K562 (cell line): ENCODE data around the gene CSTPP1.

Source experiments
- E4F1 ChIP-seq: fragments of 250-450 bp; sonication (Bioruptor Pico); IDR thresholded peaks from 2 replicates; pipeline ENCODE4 v1.5.0; 2021; ENCODE audit warnings: mild to moderate bottlenecking, borderline replicate concordance
- JUND ChIP-seq, 2 experiments: IDR thresholded peaks; 2 replicates in 1 of 2; 3 replicates in 1 of 2; pipeline ENCODE4 v1.6.1; 2011; ENCODE audit warnings: borderline replicate concordance in 2 of 2, low read depth in 2 of 2, low read length in 2 of 2, improper control_type of control experiment in 1 of 2, missing biosample characterization in 1 of 2, missing genetic modification characterization in 1 of 2, missing genetic modification reagents in 1 of 2
- KDM1A ChIP-seq, 2 experiments: fragments of 450-650 bp; IDR thresholded peaks; 2 replicates each; pipeline ENCODE4 v1.6.1; 2016; ENCODE audit warnings: mild to moderate bottlenecking in 2 of 2
- MTA3 ChIP-seq: fragments of 450-650 bp; formaldehyde crosslinking; IDR thresholded peaks from 2 replicates; pipeline ENCODE4 v1.6.1; 2017; ENCODE audit warnings: mild to moderate bottlenecking, borderline replicate concordance
- RBM22 ChIP-seq: fragments of 200-400 bp; formaldehyde crosslinking; IDR thresholded peaks from 2 replicates; pipeline ENCODE4 v1.6.1; 2018; ENCODE audit warnings: low read length, low read depth; ENCODE audit not compliant: poor library complexity, severe bottlenecking
- STAT5A ChIP-seq: IDR thresholded peaks from 2 replicates; pipeline ENCODE4 v1.6.1; 2012; ENCODE audit warnings: low read length, inconsistent platforms, borderline replicate concordance
- YY1 ChIP-seq, 3 experiments: IDR thresholded peaks; 2 replicates each; pipeline ENCODE4 v1.6.1; 2011; ENCODE audit warnings: low read length in 2 of 3, mild to moderate bottlenecking in 2 of 3, moderate library complexity in 2 of 3, borderline replicate concordance in 1 of 3, control low read depth in 1 of 3, low read depth in 1 of 3; ENCODE audit not compliant: insufficient read depth in 3 of 3, insufficient replicate concordance in 2 of 3, control insufficient read depth in 1 of 3, insufficient read length in 1 of 3; ENCODE audit errors: extremely low read depth in 1 of 3
- TF ChIP-seq, protein P1 (sequence below): sonication (generic); formaldehyde crosslinking; IDR thresholded peaks from 2 replicates; pipeline ENCODE4 v1.9.0; 2022; ENCODE audit warnings: mild to moderate bottlenecking, missing genetic modification reagents

- TF ChIP-seq, protein P1, sequence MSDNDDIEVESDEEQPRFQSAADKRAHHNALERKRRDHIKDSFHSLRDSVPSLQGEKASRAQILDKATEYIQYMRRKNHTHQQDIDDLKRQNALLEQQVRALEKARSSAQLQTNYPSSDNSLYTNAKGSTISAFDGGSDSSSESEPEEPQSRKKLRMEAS: no peak
- TF ChIP-seq YY1 (IDR thresholded peaks at IDR 0.05; ENCODE audit: borderline replicate concordance in 1 of 3, control insufficient read depth in 1 of 3, extremely low read depth in 1 of 3, insufficient read depth in 3 of 3, insufficient read length in 1 of 3, insufficient replicate concordance in 2 of 3, low read depth in 1 of 3, low read length in 2 of 3) (no peak), E4F1 (no peak), KDM1A (IDR thresholded peaks at IDR 0.05) (no peak), RBM22 (no peak), JUND (IDR thresholded peaks at IDR 0.05; ENCODE audit: borderline replicate concordance, low read depth, low read length) (no peak), JUND (tag; IDR thresholded peaks at IDR 0.05; ENCODE audit: borderline replicate concordance, low read depth, low read length) (no peak), MTA3 (no peak), STAT5A (no peak)
These were observed 147.4 kb downstream of the CSTPP1 start for GRCh38 chr11:47083913-47084312.
